HepG2 (cell line): Measurements from ENCODE around the gene CDH13. TPM values are rescaled to one million over a fixed set of nuclear protein-coding genes. Genes with fewer than 3 reads are reported as not detected.

ENCODE experiments used
- ATAC-seq: fragments of 200-7000 bp; cut with Tn5 transposase; 3 replicates; pipeline ENCODE4 v1.9.1; 2020; ENCODE audit warnings: mild to moderate bottlenecking, moderate library complexity
- BruUV-seq: library from RNA; stranded (reverse); fragments of 400-500 nt; replicated peaks from 2 replicates; lab custom pipeline; 2021; lab: Mats Ljungman, UMichigan
- CTCF ChIA-PET: fragments of 300-600 bp; formaldehyde crosslinking; extraction: SDS; loops from one replicate; lab custom pipeline; 2021; ENCODE audit warnings: low total read pairs, inconsistent platforms, low intra/inter-chr PET ratio; lab: Yijun Ruan, JAX
- POLR2A ChIA-PET: fragments of 350-600 bp; sonication (Branson Sonifier 250); formaldehyde crosslinking; loops from one replicate; lab custom pipeline; 2020; ENCODE audit warnings: antibody characterized with exemption, inconsistent platforms; lab: Yijun Ruan, JAX
- DNase-seq: peaks from one replicate; pipeline ENCODE4 v3.0.0-alpha.2; 2015; ENCODE audit warnings: low spot score
- FAIRE-seq: peaks from 3 replicates; lab custom pipeline; 2011; peaks lifted over from hg19 to GRCh38; lab: Jason Lieb, UNC
- H2AFZ ChIP-seq: one replicate; pipeline ENCODE4 v1.6.1; 2011; ENCODE audit warnings: low read length, inconsistent platforms
- H3K27ac ChIP-seq: fragments of 300-600 bp; 3 replicates; pipeline ENCODE4 v1.8.0; 2011; ENCODE audit warnings: mixed run types, mild to moderate bottlenecking, mixed read lengths, low read length, inconsistent platforms; ENCODE audit not compliant: insufficient read depth; ENCODE audit errors: extremely low read length
- H3K27me3 ChIP-seq, 2 experiments: fragments of 200-600 bp in 1 of 2; 2 replicates in 1 of 2; 3 replicates in 1 of 2; pipeline versions ENCODE4 v1.6.0 to v1.8.0; 2011; ENCODE audit warnings: low read length in 2 of 2, mild to moderate bottlenecking in 2 of 2, moderate library complexity in 2 of 2, inconsistent platforms in 1 of 2; ENCODE audit not compliant: insufficient read depth in 2 of 2, control insufficient read depth in 1 of 2
- H3K36me3 ChIP-seq, 2 experiments: fragments of 200-600 bp in 1 of 2; replicated peaks in 1 of 2; 2 replicates in 1 of 2; 3 replicates in 1 of 2; pipeline versions ENCODE4 v1.5.1 to v1.8.0; 2011; ENCODE audit warnings: low read length in 2 of 2, inconsistent platforms in 1 of 2; ENCODE audit not compliant: insufficient read depth in 2 of 2, control insufficient read depth in 1 of 2
- H3K4me1 ChIP-seq: 2 replicates; pipeline ENCODE4 v1.5.1; 2012; ENCODE audit warnings: low read length, inconsistent platforms; ENCODE audit not compliant: insufficient read depth
- H3K4me2 ChIP-seq: 2 replicates; pipeline ENCODE4 v1.6.0; 2011; ENCODE audit warnings: low read depth, low read length, inconsistent platforms
- H3K4me3 ChIP-seq, 3 experiments: fragments of 200-600 bp in 1 of 3; sonication (generic), shearing (Covaris generic) in 1 of 3; replicated peaks in 1 of 3; 2 replicates each; pipeline ENCODE4 v1.5.1; 2011 to 2016; ENCODE audit warnings: low read length in 3 of 3, inconsistent platforms in 2 of 3, low read depth in 2 of 3, mild to moderate bottlenecking in 2 of 3, control low read depth in 1 of 3, mixed read lengths in 1 of 3; ENCODE audit not compliant: insufficient read depth in 1 of 3
- H3K79me2 ChIP-seq: one replicate; pipeline ENCODE4 v1.6.1; 2011; ENCODE audit warnings: low read length, inconsistent platforms; ENCODE audit not compliant: insufficient read depth
- H3K9ac ChIP-seq: 2 replicates; pipeline ENCODE4 v1.6.0; 2011; ENCODE audit warnings: mild to moderate bottlenecking, low read depth, low read length, inconsistent platforms; ENCODE audit not compliant: insufficient read depth
- H3K9me3 ChIP-seq: 2 replicates; pipeline ENCODE4 v1.5.1; 2012; ENCODE audit warnings: mild to moderate bottlenecking, low read length
- H4K20me1 ChIP-seq: 2 replicates; pipeline ENCODE4 v1.6.0; 2011; ENCODE audit warnings: inconsistent platforms, mild to moderate bottlenecking, low read length, moderate library complexity; ENCODE audit not compliant: insufficient read depth
- ERF ChIP-seq: IDR thresholded peaks from 2 replicates; pipeline ENCODE4 v1.6.1; 2018; ENCODE audit warnings: missing biosample characterization, missing genetic modification reagents
- JUNB ChIP-seq: sonication (generic); formaldehyde crosslinking; IDR thresholded peaks from 2 replicates; pipeline ENCODE4 v1.8.0; 2022; ENCODE audit warnings: missing genetic modification reagents, mild to moderate bottlenecking, borderline replicate concordance
- NCOA1 ChIP-seq: sonication (generic); formaldehyde crosslinking; IDR thresholded peaks from 2 replicates; pipeline ENCODE4 v1.9.0; 2021; ENCODE audit warnings: missing genetic modification reagents
- PAX8 ChIP-seq: sonication (generic); formaldehyde crosslinking; IDR thresholded peaks from 2 replicates; pipeline ENCODE4 v1.8.0; 2022; ENCODE audit warnings: mild to moderate bottlenecking, missing genetic modification reagents, borderline replicate concordance
- PHF21A ChIP-seq: sonication (generic); formaldehyde crosslinking; IDR thresholded peaks from 2 replicates; pipeline ENCODE4 v1.5.0; 2020; ENCODE audit warnings: mild to moderate bottlenecking, missing genetic modification reagents
- TAF15 ChIP-seq: fragments of 200-400 bp; formaldehyde crosslinking; IDR thresholded peaks from one replicate; pipeline ENCODE4 v1.6.1; 2018; ENCODE audit warnings: mild to moderate bottlenecking, low read depth, low read length; ENCODE audit not compliant: poor library complexity, severe bottlenecking
- ZNF296 ChIP-seq: sonication (generic); formaldehyde crosslinking; conservative IDR thresholded peaks from 2 replicates; pipeline ENCODE4 v1.5.0; 2020; ENCODE audit warnings: mild to moderate bottlenecking, missing genetic modification reagents
- WGBS: methylation state at CpG from one replicate; pipeline ENCODE4 v1.1.6; 2017; ENCODE audit warnings: low lambda C conversion rate; 5-methylcytosine and 5-hydroxymethylcytosine counted together
- in situ Hi-C: cut with HindIII; loops from 2 replicates; pipeline ENCODE4 v1.10.0; 2017; ENCODE audit warnings: low pct_unique_long_range_greater_than_20kb; ENCODE audit not compliant: extremely low pct_ligation_motif_present
- intact Hi-C: fragments of 100-400 bp; cut with micrococcal nuclease; formaldehyde crosslinking; loops from one replicate; pipeline ENCODE4 v1.10.0; 2022; ENCODE audit not compliant: unreplicated experiment
- polyA plus RNA-seq, 8 experiments: library from polyadenylated mRNA; depleted of rRNA in 3 of 8; stranded (reverse) in 7 of 8; unstranded in 1 of 8; fragments of >200 nt; fragmentation: Illumina TruSeq in 4 of 8; extraction: Trizol in 4 of 8; gene quantifications; 2 replicates each; pipeline versions ENCODE4 v1.2.1 to v1.2.3, GENCODE V29; 2011 to 2016; ENCODE audit warnings: low read depth in 4 of 8, missing spikeins in 1 of 8, mixed read lengths in 1 of 8; ENCODE audit not compliant: insufficient read depth in 1 of 8
- total RNA-seq, 5 experiments: library from RNA; depleted of rRNA; stranded (reverse); fragments of >200 nt; fragmentation: Illumina TruSeq; extraction: Trizol; gene quantifications; 2 replicates each; pipeline ENCODE4 v1.2.3, GENCODE V29; 2016; ENCODE audit warnings: low read depth in 1 of 5
- TF ChIP-seq, protein P1 (sequence below): IDR thresholded peaks from 2 replicates; pipeline ENCODE4 v1.6.1; 2016; ENCODE audit warnings: missing biosample characterization, missing genetic modification reagents, low read depth
- TF ChIP-seq, protein P2 (sequence below): sonication (generic); formaldehyde crosslinking; IDR thresholded peaks from 2 replicates; pipeline ENCODE4 v1.5.0; 2020; ENCODE audit warnings: mild to moderate bottlenecking, missing genetic modification reagents
- TF ChIP-seq, protein P3 (sequence below): sonication (generic); formaldehyde crosslinking; IDR thresholded peaks from 2 replicates; pipeline ENCODE4; 2020; ENCODE audit warnings: missing genetic modification reagents, mild to moderate bottlenecking, borderline replicate concordance
- TF ChIP-seq, protein P4 (sequence below): sonication (generic); formaldehyde crosslinking; IDR thresholded peaks from 2 replicates; pipeline ENCODE4 v1.5.0; 2020; ENCODE audit warnings: mild to moderate bottlenecking, missing genetic modification reagents

CDH13 gene
- total and polyA plus RNA-seq, 2 of the 13 experiments (the other 11 are each of a cell fraction or from before 2014, with no cell fraction given) = not detected

DNA sequence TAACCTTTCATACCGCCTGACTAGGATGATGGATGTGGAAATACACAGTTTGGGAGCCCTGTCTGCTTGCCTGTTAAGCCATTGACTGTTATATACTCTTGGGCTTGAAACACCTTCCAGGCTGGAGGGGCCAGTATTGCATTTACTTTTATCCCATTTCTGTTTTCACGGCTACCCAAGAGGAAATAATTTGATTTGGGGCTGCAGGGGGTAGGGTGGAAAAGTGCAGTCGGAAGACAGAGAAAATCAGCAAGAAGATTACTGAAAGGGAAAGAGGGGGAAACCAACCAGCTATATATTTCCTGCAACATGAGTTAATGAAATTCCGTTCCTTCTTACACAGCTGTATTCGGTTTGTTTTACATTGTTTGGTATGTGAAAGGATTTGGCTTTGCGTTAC is 202.5 kb downstream of the CDH13 start (continued):
- TF ChIP-seq, protein P1, sequence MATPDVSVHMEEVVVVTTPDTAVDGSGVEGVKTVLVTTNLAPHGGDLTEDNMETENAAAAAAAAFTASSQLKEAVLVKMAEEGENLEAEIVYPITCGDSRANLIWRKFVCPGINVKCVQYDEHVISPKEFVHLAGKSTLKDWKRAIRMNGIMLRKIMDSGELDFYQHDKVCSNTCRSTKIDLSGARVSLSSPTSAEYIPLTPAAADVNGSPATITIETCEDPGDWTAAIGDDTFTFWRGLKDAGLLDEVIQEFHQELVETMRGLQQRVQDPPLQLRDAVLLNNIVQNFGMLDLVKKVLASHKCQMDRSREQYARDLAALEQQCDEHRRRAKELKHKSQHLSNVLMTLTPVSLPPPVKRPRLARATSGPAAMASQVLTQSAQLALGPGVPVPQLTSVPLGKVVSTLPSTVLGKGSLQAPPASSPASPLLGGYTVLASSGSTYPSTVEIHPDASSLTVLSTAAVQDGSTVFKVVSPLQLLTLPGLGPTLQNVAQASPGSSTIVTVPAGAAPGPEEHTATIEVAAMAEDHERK (CRISPR knock-in tag) = no peak
- no peak for TF ChIP-seq PAX8 (CRISPR knock-in tag)
- TF ChIP-seq, protein P2, sequence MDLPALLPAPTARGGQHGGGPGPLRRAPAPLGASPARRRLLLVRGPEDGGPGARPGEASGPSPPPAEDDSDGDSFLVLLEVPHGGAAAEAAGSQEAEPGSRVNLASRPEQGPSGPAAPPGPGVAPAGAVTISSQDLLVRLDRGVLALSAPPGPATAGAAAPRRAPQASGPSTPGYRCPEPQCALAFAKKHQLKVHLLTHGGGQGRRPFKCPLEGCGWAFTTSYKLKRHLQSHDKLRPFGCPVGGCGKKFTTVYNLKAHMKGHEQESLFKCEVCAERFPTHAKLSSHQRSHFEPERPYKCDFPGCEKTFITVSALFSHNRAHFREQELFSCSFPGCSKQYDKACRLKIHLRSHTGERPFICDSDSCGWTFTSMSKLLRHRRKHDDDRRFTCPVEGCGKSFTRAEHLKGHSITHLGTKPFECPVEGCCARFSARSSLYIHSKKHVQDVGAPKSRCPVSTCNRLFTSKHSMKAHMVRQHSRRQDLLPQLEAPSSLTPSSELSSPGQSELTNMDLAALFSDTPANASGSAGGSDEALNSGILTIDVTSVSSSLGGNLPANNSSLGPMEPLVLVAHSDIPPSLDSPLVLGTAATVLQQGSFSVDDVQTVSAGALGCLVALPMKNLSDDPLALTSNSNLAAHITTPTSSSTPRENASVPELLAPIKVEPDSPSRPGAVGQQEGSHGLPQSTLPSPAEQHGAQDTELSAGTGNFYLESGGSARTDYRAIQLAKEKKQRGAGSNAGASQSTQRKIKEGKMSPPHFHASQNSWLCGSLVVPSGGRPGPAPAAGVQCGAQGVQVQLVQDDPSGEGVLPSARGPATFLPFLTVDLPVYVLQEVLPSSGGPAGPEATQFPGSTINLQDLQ (CRISPR knock-in tag) = no peak
- no peak for TF ChIP-seq PHF21A (CRISPR knock-in tag)
- TF ChIP-seq, protein P3, sequence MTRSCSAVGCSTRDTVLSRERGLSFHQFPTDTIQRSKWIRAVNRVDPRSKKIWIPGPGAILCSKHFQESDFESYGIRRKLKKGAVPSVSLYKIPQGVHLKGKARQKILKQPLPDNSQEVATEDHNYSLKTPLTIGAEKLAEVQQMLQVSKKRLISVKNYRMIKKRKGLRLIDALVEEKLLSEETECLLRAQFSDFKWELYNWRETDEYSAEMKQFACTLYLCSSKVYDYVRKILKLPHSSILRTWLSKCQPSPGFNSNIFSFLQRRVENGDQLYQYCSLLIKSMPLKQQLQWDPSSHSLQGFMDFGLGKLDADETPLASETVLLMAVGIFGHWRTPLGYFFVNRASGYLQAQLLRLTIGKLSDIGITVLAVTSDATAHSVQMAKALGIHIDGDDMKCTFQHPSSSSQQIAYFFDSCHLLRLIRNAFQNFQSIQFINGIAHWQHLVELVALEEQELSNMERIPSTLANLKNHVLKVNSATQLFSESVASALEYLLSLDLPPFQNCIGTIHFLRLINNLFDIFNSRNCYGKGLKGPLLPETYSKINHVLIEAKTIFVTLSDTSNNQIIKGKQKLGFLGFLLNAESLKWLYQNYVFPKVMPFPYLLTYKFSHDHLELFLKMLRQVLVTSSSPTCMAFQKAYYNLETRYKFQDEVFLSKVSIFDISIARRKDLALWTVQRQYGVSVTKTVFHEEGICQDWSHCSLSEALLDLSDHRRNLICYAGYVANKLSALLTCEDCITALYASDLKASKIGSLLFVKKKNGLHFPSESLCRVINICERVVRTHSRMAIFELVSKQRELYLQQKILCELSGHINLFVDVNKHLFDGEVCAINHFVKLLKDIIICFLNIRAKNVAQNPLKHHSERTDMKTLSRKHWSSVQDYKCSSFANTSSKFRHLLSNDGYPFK = no peak

DNA sequence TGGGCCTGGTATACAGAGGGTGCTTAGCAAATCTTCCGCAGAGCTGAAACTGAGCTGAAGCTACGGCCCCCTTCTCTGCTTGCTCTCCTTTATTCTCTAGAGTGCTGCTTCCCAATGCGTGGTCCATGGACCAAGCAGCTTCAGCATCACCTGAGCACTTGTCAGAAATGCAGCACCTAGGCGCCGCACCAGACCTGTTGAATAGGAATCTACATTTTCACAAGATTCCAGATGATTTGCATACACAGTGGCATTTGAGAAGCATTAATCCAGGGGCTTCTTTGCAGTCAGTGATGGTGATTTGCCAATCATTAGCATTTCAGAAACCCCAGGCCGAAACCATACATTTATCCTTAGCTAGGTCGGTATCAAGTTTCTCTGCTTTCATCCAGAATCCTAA is 204.2 kb downstream of the CDH13 start:
- in situ Hi-C loops = no loop called here
- intact Hi-C loops = no loop called here
- WGBS = 19% methylated on average over 7 of the region's 7 CpGs
- ATAC-seq = no peak
- H3K79me2 ChIP-seq = no peaks in the 10 kb centered on the region
- H3K4me2 ChIP-seq = no peak overlapping the region
- TF ChIP-seq JUNB (CRISPR knock-in tag) = no peak
- no peak for TF ChIP-seq ERF (CRISPR knock-in tag)
- no peak for TF ChIP-seq TAF15
- TF ChIP-seq, protein P4, sequence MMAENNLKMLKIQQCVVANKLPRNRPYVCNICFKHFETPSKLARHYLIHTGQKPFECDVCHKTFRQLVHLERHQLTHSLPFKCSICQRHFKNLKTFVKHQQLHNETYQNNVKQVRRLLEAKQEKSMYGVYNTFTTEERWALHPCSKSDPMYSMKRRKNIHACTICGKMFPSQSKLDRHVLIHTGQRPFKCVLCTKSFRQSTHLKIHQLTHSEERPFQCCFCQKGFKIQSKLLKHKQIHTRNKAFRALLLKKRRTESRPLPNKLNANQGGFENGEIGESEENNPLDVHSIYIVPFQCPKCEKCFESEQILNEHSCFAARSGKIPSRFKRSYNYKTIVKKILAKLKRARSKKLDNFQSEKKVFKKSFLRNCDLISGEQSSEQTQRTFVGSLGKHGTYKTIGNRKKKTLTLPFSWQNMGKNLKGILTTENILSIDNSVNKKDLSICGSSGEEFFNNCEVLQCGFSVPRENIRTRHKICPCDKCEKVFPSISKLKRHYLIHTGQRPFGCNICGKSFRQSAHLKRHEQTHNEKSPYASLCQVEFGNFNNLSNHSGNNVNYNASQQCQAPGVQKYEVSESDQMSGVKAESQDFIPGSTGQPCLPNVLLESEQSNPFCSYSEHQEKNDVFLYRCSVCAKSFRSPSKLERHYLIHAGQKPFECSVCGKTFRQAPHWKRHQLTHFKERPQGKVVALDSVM (CRISPR knock-in tag) = no peak
- TF ChIP-seq NCOA1 (CRISPR knock-in tag) = no peak
- no peak for TF ChIP-seq ZNF296
- H3K4me3 ChIP-seq = no peak overlapping the region
- FAIRE-seq = no peak
- no peaks in the 10 kb centered on the region for H4K20me1 ChIP-seq
- no peak overlapping the region for H2AFZ ChIP-seq
- H3K36me3 ChIP-seq = no peaks in the 10 kb centered on the region
- H3K27me3 ChIP-seq = no peaks in the 10 kb centered on the region
- no TSS peak for BruUV-seq
- H3K27ac ChIP-seq = no peak overlapping the region
- ChIA-PET POLR2A (no interaction called here), CTCF (no interaction called here)
- H3K9ac ChIP-seq = no peak overlapping the region
- no peaks in the 10 kb centered on the region for H3K4me1 ChIP-seq
- 0 out of 2 replicates have a peak, but pooled peaks cover 5% of the 10 kb centered on the region for H3K9me3 ChIP-seq
- no peak for DNase-seq
